ENCODE measurements around the gene GRXCR2.
A peak's percentile ranks its signal among the peaks of the same experiment; 100 is the strongest.

Gene GRXCR2

GRCh38 chr5:145834917-145835847 lies 37.6 kb downstream of the GRXCR2 start, which contains the start of gene PRELID2:
Gene PRELID2 (minus strand): TSS chr5:145835342. CDS start chr5:145835251, 91 bp downstream.
- DNase-seq (ENCODE audit: low read depth): peak; percentile 75

- no peak for DNase-seq (ENCODE audit: low read depth)
These were observed 38.3 kb downstream of the GRXCR2 start for GRCh38 chr5:145834554-145834916.

GRCh38 chr5:145833631-145834200 lies 39.1 kb downstream of the GRXCR2 start:
- no peak for DNase-seq (ENCODE audit: low read depth)

GRCh38 chr5:145830594-145830993 lies 42.2 kb downstream of the GRXCR2 start:
- no peak for DNase-seq (ENCODE audit: low read depth)

- DNase-seq (ENCODE audit: low read depth): no peak
These were observed 43.0 kb downstream of the GRXCR2 start for GRCh38 chr5:145829708-145830361.

- DNase-seq (ENCODE audit: low read depth): no peak
These were observed 45.7 kb downstream of the GRXCR2 start for GRCh38 chr5:145826895-145827674.

- peak; percentile 32 for DNase-seq (ENCODE audit: low read depth)
These were observed 47.0 kb downstream of the GRXCR2 start for GRCh38 chr5:145825751-145826180.

GRCh38 chr5:145824040-145824439 lies 48.8 kb downstream of the GRXCR2 start:
- DNase-seq (ENCODE audit: low read depth): no peak

- DNase-seq (ENCODE audit: low read depth): no peak
These were observed 54.2 kb downstream of the GRXCR2 start for GRCh38 chr5:145818604-145819003.

- DNase-seq (ENCODE audit: low read depth): no peak
These were observed 59.9 kb downstream of the GRXCR2 start for GRCh38 chr5:145812877-145813276.

- DNase-seq (ENCODE audit: low read depth): no peak
These were observed 60.8 kb downstream of the GRXCR2 start for GRCh38 chr5:145811834-145812625.

Data from HS-5 (cell line).